Nephron (organoid): ENCODE data around the gene LRFN2.

ENCODE experiments used
- H3K27ac Mint-ChIP-seq, 3 experiments: 2 replicates each; pipeline ENCODE4 v1.8.0; 2020; ENCODE audit warnings: mixed read lengths in 3 of 3, mild to moderate bottlenecking in 2 of 3, moderate library complexity in 1 of 3
- H3K27me3 Mint-ChIP-seq: 2 replicates; pipeline ENCODE4 v1.8.0; 2021; ENCODE audit warnings: low read depth, mild to moderate bottlenecking, moderate library complexity, mixed read lengths
- H3K36me3 Mint-ChIP-seq: 2 replicates; pipeline ENCODE4 v1.8.0; 2020; ENCODE audit warnings: low read depth, mixed read lengths
- H3K4me1 Mint-ChIP-seq: 2 replicates; pipeline ENCODE4 v1.8.0; 2020; ENCODE audit warnings: mixed read lengths
- H3K4me3 Mint-ChIP-seq, 3 experiments: 2 replicates each; pipeline ENCODE4 v1.8.0; 2020; ENCODE audit warnings: mild to moderate bottlenecking in 3 of 3, mixed read lengths in 3 of 3, moderate library complexity in 2 of 3
- H3K9me3 Mint-ChIP-seq: 2 replicates; pipeline ENCODE4 v1.8.0; 2020; ENCODE audit warnings: mixed read lengths
- CTCF ChIP-seq, 3 experiments: fragments of 200-600 bp; sonication (generic); IDR thresholded peaks; one replicate each; pipeline ENCODE4 v1.5.0; 2021; ENCODE audit warnings: antibody characterized with exemption in 3 of 3; ENCODE audit not compliant: unreplicated experiment in 3 of 3

LRFN2 gene

GRCh38 chr6:40438246-40438887, 148.8 kb downstream of the LRFN2 start:
- Mint-ChIP-seq H3K4me3 (no peak overlapping the region), H3K9me3 (no peaks in the 10 kb centered on the region), H3K27ac (no peak overlapping the region), H3K27me3 (peaks cover 30% of the 10 kb centered on the region), H3K36me3 (no peaks in the 10 kb centered on the region), H3K4me1 (no peaks in the 10 kb centered on the region)
- no peak for TF ChIP-seq CTCF (IDR thresholded peaks at IDR 0.05; ENCODE audit: unreplicated experiment in 3 of 3)

- Mint-ChIP-seq H3K4me1 (no peaks in the 10 kb centered on the region), H3K4me3 (no peak overlapping the region), H3K36me3 (no peaks in the 10 kb centered on the region), H3K27me3 (peaks cover 30% of the 10 kb centered on the region), H3K9me3 (no peaks in the 10 kb centered on the region), H3K27ac (no peak overlapping the region)
- TF ChIP-seq CTCF (IDR thresholded peaks at IDR 0.05; ENCODE audit: unreplicated experiment in 3 of 3) = no peak
Measured at GRCh38 chr6:40437631-40438030, 149.5 kb downstream of the LRFN2 start.

GRCh38 chr6:40436685-40437604, 150.2 kb downstream of the LRFN2 start:
- Mint-ChIP-seq H3K36me3 (no peaks in the 10 kb centered on the region), H3K4me1 (no peaks in the 10 kb centered on the region), H3K27ac (no peak overlapping the region), H3K9me3 (no peaks in the 10 kb centered on the region), H3K4me3 (no peak overlapping the region), H3K27me3 (peaks cover 29% of the 10 kb centered on the region)
- TF ChIP-seq CTCF (IDR thresholded peaks at IDR 0.05; ENCODE audit: unreplicated experiment in 3 of 3) = no peak

DNA sequence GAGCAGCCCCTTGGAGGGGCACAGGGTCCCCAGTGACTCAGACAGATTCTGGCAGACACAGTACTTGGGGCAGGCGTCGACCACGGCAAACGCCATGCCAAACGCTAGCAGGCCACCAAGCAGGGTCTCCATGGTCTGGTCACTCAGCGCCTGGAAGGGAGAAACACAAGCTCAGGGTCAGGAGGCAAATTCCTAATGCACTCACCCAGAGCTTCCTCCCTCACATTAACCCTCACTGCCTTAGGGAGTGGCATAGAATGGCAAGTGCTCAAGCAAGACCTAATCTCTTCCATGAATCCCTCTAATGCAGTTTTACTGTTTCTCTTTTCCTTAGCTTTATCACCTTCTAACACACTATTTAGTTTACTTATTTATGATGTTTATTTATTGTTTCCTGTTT, 154.2 kb downstream of the LRFN2 start:
- no peak overlapping the region for H3K4me3 Mint-ChIP-seq
- no peaks in the 10 kb centered on the region for H3K36me3 Mint-ChIP-seq
- H3K27ac Mint-ChIP-seq = no peak overlapping the region
- no peaks in the 10 kb centered on the region for H3K9me3 Mint-ChIP-seq
- no peak for TF ChIP-seq CTCF (IDR thresholded peaks at IDR 0.05; ENCODE audit: unreplicated experiment in 3 of 3)
- H3K27me3 Mint-ChIP-seq = peaks cover 11% of the 10 kb centered on the region
- no peaks in the 10 kb centered on the region for H3K4me1 Mint-ChIP-seq

DNA sequence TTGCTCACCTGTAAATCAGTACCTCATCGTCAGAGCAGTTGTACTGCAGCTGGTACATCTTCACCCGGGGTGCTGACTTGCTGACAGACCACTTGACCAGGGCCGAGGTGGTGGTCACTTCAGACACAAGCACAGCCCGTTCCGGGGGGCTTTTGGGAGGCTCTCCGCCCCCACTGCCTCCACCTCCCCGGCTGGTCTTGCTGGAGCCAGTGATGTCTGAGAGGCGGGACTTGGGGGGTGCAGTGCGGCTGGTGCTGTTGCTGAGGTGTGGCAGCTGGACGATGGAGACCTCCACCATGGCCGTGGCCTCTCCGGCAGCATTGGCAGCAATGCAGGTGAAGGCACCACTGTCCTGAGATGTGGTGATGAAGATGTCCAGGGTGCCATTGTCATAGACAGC, 155.5 kb downstream of the LRFN2 start:
- Mint-ChIP-seq H3K4me3 (no peak overlapping the region), H3K27ac (no peak overlapping the region), H3K4me1 (no peaks in the 10 kb centered on the region), H3K9me3 (no peaks in the 10 kb centered on the region), H3K36me3 (no peaks in the 10 kb centered on the region), H3K27me3 (peaks cover 6% of the 10 kb centered on the region)
- TF ChIP-seq CTCF (IDR thresholded peaks at IDR 0.05; ENCODE audit: unreplicated experiment in 3 of 3) = no peak
